IPS-18a (cell line): ENCODE measurements around the gene PXDN.
A peak's percentile ranks its signal among the peaks of the same experiment; 100 is the strongest.

ENCODE experiments used
- H3K27ac ChIP-seq: one replicate; pipeline ENCODE4 v1.5.1; 2013; ENCODE audit warnings: low read length
- H3K27me3 ChIP-seq: one replicate; pipeline ENCODE4 v1.6.1; 2013; ENCODE audit warnings: mild to moderate bottlenecking, low read length; ENCODE audit not compliant: control insufficient read depth, insufficient read depth
- H3K36me3 ChIP-seq: one replicate; pipeline ENCODE4 v1.6.1; 2013; ENCODE audit warnings: low read depth, low read length; ENCODE audit not compliant: control insufficient read depth
- H3K4me1 ChIP-seq: one replicate; pipeline ENCODE4 v1.6.1; 2013; ENCODE audit warnings: low read depth, low read length; ENCODE audit not compliant: control insufficient read depth
- H3K4me3 ChIP-seq: one replicate; pipeline ENCODE4 v1.5.1; 2013; ENCODE audit warnings: low read length
- H3K9ac ChIP-seq: one replicate; pipeline ENCODE4 v1.6.1; 2013; ENCODE audit warnings: mild to moderate bottlenecking, low read length, moderate library complexity
- H3K9me3 ChIP-seq: one replicate; pipeline ENCODE4 v1.6.1; 2013; ENCODE audit warnings: low read depth, low read length; ENCODE audit not compliant: control insufficient read depth

The PXDN gene

GRCh38 chr2:1743396-1744150 is 742 bp downstream of the PXDN start:
- peak overlapping the region; percentile 86 for H3K4me3 ChIP-seq
- H3K4me1 ChIP-seq = peaks cover 13% of the 10 kb centered on the region
- peaks cover 36% of the 10 kb centered on the region for H3K27me3 ChIP-seq
- no peaks in the 10 kb centered on the region for H3K9me3 ChIP-seq
- H3K27ac ChIP-seq = no peak overlapping the region
- no peaks in the 10 kb centered on the region for H3K36me3 ChIP-seq
- H3K9ac ChIP-seq = peak overlapping the region; percentile 67

DNA sequence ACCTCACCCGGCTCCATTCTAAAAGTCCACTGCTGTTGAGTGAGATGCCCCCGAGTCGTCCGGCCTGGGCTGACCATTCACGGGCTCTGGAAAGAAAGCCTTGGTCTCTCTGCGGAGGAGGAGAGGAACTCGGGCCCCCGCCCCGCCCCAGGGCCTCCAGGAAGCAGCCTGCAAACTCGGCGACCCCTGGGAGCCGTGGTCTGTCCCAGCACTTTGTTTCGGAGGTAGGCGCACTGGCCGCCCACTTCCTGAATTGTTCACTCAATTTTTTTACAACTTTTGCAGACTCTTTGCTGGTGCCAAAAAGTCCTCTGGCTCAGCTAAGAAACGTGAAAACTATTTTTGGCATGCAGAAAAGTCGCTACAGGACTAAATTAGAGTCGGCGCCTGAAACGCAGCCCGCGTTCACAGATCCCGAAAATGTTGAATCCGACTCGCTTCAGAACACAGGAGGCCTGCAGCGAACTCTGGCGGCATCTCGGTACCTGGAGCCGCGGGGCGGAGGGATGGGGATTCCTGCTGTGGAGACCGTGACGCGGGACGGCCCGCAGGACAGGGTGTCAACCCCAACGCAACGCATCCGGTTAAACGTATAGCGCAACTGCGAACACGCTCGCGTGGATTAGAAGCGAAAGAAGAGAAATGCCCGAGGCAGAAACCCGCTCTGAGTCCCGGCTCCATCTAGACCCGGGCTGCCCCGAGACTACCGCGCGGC is 1.5 kb downstream of the PXDN start:
- Histone ChIP-seq H3K4me3 (peak overlapping the region; percentile 86), H3K27me3 (peaks cover 32% of the 10 kb centered on the region), H3K27ac (peak overlapping the region; percentile 16), H3K9ac (peak overlapping the region; percentile 67), H3K4me1 (peaks cover 13% of the 10 kb centered on the region), H3K9me3 (no peaks in the 10 kb centered on the region), H3K36me3 (no peaks in the 10 kb centered on the region)

DNA sequence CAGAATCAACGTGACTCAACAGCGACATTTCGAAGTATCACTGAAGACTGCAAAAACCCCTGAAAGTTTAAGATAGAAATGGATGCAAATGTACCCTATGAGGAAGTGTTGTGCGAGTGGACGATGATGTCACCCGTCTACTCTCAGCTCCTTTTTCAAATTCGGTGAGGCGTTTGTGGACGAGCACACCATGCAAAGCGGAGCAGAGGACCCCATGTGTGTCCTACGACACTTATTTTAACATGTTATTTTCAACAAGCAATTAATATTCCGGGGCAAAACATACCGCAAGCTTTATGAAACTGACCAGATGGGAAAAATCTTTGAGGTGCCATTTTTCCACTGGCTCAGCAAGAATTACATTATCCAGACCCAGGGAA is 2.0 kb downstream of the PXDN start:
- Histone ChIP-seq H3K27ac (no peak overlapping the region), H3K4me3 (peak overlapping the region; percentile 86), H3K9ac (peak overlapping the region; percentile 67), H3K36me3 (no peaks in the 10 kb centered on the region), H3K9me3 (no peaks in the 10 kb centered on the region), H3K4me1 (peaks cover 13% of the 10 kb centered on the region), H3K27me3 (peaks cover 31% of the 10 kb centered on the region)

- peaks cover 28% of the 10 kb centered on the region for H3K27me3 ChIP-seq
- H3K36me3 ChIP-seq = no peaks in the 10 kb centered on the region
- H3K9ac ChIP-seq = no peak overlapping the region
- peak overlapping the region; percentile 86 for H3K4me3 ChIP-seq
- no peaks in the 10 kb centered on the region for H3K9me3 ChIP-seq
- no peak overlapping the region for H3K27ac ChIP-seq
- H3K4me1 ChIP-seq = peaks cover 13% of the 10 kb centered on the region
Measured at GRCh38 chr2:1741851-1742250, 2.5 kb downstream of the PXDN start.

DNA sequence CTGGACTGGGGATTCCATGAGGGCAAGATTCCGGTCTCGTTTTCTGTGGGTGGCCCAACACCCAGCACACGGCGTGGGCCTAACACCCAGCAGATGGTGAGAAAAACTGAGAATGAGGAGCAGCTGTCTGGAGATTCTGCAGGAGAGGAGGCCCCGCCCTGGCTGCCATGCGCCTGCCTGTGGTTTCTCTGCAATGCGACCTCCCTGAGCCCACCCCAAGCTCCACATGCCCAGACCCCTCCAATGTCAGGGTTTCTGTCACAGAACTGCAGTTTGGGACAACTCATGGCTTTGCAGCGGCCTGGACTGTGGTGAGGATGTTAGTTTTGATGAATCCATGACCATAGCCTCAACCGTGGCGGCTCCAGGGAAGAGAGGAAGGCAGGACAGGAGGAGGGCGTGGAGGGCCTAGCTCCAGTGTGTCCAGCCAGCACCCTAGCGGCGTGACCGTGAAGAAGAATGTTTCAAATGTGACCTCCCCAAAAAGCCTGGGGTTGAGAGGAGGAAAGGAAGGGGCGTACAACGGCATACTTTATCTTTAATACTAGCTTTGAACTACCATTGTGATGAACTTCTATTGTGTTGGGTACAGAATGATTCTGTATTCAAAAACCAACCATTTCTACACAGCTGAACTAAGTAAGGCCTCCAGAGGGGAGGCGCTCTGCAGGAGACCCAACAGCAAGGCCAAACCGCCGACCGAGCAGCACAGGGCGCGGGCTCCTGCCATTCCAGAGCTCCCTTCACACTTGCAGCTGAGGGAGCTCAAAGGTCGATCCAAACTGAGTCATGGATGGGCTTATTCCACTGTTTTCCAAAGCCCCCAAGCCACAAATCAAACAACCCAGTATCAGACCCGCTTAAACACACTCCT is 3.4 kb downstream of the PXDN start:
- H3K9me3 ChIP-seq = no peaks in the 10 kb centered on the region
- no peaks in the 10 kb centered on the region for H3K36me3 ChIP-seq
- no peak overlapping the region for H3K4me3 ChIP-seq
- H3K27ac ChIP-seq = no peak overlapping the region
- peaks cover 13% of the 10 kb centered on the region for H3K4me1 ChIP-seq
- H3K27me3 ChIP-seq = peaks cover 19% of the 10 kb centered on the region
- no peak overlapping the region for H3K9ac ChIP-seq

DNA sequence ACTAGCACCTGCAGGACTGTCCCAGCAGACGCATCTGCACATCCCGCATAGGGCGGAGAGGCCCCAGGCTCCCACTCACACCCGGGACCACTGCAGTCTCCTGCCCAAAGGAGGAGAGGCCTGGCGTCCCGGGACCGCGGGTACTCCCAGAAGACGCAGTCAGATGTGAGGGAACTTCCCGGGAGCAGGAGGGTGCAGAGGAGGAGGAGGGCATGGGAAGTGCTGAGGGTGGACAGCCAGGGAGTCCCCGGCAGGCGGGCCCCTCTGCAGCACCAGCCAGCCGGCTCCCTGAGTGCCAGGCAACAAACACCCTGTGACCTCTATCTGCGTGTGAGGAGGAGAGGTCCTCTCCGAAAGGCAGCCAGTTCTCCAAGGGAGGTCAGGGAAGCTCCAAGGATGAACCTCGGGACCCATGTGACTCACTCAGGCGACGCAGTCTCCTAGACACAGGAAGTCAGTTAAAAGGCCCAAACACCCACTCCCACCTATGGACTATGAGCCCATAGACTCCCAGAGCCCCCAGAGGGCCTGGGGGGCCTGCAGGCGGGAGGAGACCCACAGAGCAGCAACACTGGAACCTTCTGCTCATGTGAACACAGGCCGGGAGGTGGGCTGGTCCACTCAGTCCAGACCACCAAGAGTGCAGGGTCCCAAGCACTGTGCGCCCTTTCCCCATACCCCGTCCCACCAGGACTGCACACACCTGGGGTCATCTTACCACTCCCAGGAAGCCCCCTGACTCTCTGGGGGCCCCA is 4.2 kb downstream of the PXDN start:
- H3K9me3 ChIP-seq = no peaks in the 10 kb centered on the region
- H3K36me3 ChIP-seq = no peaks in the 10 kb centered on the region
- no peak overlapping the region for H3K27ac ChIP-seq
- no peak overlapping the region for H3K9ac ChIP-seq
- peaks cover 13% of the 10 kb centered on the region for H3K27me3 ChIP-seq
- H3K4me1 ChIP-seq = peaks cover 13% of the 10 kb centered on the region
- no peak overlapping the region for H3K4me3 ChIP-seq

DNA sequence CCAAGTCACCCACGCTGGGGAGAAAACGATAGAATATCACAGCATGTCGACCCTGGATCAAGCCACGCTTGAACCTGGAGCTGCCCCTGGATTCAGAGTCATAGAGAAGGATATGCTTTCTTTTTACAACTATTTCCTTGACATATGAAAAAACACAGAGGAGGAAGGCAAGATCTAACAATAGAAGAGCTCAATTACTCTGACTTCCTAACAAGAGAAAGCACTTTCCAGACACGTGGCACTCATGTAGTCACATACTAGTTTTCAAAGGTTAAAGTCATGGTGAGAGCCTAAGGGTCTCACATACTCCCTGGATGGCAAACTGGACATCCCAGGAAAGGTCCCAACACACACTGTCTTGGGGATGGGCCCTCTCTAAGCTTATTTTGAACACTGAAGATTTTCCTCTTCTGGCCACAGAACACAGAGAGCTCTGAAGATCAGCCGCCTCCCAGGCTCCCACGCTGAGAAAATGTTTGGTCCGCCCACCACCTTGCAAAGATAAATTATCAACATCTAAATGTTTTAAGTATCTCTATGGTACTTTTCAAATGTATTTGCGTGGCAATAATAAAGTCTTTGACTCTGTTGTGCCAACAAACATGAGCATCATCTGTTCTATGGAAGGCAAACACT is 4.9 kb downstream of the PXDN start:
- peaks cover 13% of the 10 kb centered on the region for H3K4me1 ChIP-seq

GRCh38 chr2:1738646-1739302 is 5.5 kb downstream of the PXDN start:
- Histone ChIP-seq H3K36me3 (no peaks in the 10 kb centered on the region), H3K4me1 (peaks cover 13% of the 10 kb centered on the region)

More for the DNA sequence above, 4.9 kb downstream of the PXDN start:
- H3K4me3 ChIP-seq = no peak overlapping the region
- H3K9ac ChIP-seq = no peak overlapping the region
- no peaks in the 10 kb centered on the region for H3K9me3 ChIP-seq
- H3K27ac ChIP-seq = no peak overlapping the region
- no peaks in the 10 kb centered on the region for H3K36me3 ChIP-seq
- H3K27me3 ChIP-seq = peaks cover 8% of the 10 kb centered on the region

DNA sequence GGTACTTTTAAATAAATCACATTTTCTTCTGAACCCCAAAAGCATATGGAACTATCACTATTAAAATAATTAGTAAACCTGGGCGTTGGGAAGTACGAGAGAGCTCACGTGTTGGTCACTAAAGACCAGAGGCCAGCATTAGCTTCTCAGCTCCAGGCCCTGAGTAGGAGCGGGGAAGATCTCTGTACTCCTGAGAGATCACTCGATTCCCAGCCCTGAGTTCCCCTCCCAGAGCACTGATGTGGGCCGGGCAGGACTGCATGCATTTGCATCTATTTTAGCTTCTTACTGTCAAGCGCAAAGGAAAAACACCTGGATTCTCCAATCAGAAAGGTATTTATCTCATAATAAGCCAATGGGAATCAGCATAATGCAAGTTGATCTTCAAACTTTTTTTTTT is 6.2 kb downstream of the PXDN start:
- no peak overlapping the region for H3K4me3 ChIP-seq
- H3K9me3 ChIP-seq = no peaks in the 10 kb centered on the region
- no peaks in the 10 kb centered on the region for H3K36me3 ChIP-seq
- H3K27me3 ChIP-seq = peaks cover 8% of the 10 kb centered on the region
- no peak overlapping the region for H3K9ac ChIP-seq
- H3K27ac ChIP-seq = no peak overlapping the region
- peaks cover 13% of the 10 kb centered on the region for H3K4me1 ChIP-seq

More at GRCh38 chr2:1738646-1739302, 5.5 kb downstream of the PXDN start:
- Histone ChIP-seq H3K4me3 (no peak overlapping the region), H3K27me3 (peaks cover 8% of the 10 kb centered on the region), H3K9me3 (no peaks in the 10 kb centered on the region), H3K9ac (no peak overlapping the region), H3K27ac (no peak overlapping the region)

DNA sequence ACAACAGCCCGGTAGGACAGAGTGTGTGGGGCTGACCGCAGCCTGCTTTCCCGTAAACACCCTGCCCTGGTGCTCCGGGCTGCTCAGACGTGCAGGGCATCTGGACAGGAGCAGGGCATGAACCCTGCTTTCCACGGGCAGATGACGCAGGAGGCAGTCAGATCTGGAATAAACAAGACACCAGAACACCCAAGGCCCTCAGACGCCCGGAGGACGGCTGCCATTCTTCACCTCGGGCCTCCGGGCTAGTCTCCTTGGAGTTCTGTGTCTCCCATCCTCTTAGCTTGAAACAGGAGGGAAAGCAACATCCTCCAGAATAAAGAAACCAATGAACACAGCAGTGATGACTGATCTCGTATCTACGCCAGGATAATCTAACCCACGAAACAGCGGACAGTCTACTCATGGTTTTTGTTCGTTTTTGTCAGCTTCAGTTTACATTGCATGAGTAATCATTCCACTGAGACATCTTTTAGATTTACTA is 7.3 kb downstream of the PXDN start:
- Histone ChIP-seq H3K27ac (no peak overlapping the region), H3K4me3 (no peak overlapping the region), H3K9me3 (no peaks in the 10 kb centered on the region), H3K36me3 (no peaks in the 10 kb centered on the region), H3K4me1 (peaks cover 8% of the 10 kb centered on the region), H3K9ac (no peak overlapping the region), H3K27me3 (peaks cover 4% of the 10 kb centered on the region)
